Measurements from ENCODE around the gene CDHR2.
A peak's percentile ranks its signal among the peaks of the same experiment; 100 is the strongest.

The CDHR2 gene

GRCh38 chr5:176599749-176600430, 50.7 kb downstream of the CDHR2 start:
- peak; percentile 64 for DNase-seq

DNA sequence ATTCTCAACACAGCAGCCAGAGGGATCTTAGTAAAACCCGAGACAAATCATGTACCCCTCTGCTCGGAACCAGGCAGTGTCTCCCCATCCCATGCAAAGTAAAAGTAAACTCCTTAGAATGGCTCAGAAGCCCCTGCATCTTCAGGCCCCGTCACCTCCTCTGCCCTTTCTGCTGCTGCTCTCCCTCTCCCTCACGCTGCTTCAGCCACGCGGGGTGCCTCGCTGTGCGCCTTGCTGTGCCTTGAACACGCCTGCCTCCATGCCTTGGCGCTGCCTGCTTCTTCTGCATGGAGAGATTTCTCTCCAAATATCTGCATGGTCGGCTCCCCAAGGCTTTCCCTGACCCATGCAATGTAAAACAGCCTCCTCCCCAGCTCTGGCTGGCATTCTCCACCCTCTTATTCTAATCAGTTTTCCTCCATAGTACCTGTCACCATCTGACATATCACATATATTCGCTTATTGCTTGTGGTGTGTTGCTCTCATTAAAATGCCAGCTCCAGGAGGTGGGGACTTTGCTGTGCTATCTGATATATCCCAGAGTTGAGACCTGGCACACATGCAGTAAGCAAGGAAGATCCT, 52.9 kb downstream of the CDHR2 start:
- no peak for DNase-seq

DNA sequence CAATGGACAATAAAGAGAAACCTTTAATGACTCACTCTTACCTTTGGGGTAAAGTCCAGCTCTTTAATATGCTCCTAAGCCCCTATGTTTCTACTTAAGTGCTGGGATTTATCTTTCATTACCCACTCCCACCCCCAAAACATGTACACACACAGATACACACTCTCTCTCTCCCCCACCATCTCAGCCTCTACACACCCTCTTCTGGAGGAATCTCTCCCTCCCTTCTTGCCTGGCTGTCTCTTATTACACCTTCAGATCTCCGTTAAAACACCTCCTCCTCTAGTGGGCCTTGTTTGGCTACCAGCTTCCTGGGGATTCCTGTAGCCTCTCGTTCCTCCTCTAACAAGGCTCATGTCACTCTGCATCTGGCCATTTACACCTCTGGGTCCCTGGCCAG, 53.9 kb downstream of the CDHR2 start:
- DNase-seq, result no peak

GRCh38 chr5:176606032-176606431, 56.9 kb downstream of the CDHR2 start:
- DNase-seq, result no peak

GRCh38 chr5:176606875-176607274, 57.7 kb downstream of the CDHR2 start:
- DNase-seq, result no peak

DNA sequence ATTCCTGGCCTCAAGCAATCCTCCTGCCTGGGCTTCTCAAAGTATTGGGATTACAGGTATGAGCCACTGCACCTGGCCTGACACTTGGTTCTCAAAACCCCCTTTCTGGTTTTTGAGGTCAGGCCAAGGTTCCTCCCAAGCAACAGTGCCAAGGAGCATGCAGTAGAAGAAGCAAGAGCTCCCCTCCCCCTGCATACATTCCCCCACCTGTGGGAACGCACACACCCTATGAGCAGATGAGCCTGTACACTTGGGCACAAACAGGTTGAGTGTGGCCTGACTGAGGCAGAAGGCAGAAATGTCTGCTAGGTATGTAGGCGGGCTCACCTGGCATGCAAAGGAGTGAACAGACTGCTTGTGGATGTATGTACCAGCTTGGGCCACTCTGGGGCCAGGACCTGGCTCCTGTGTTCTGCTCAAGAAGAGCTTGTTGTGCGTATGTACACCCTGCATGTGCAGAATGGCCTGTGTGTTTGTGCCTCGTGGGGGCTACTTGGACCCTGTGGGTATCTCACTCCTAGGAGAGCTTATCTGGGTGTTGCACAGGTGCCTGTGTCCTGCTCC, 59.1 kb downstream of the CDHR2 start:
- no peak for DNase-seq

- DNase-seq, result no peak
These were observed 60.0 kb downstream of the CDHR2 start for GRCh38 chr5:176608937-176609723.

- no peak for DNase-seq
These were observed 60.7 kb downstream of the CDHR2 start, which contains the start of gene GPRIN1 for GRCh38 chr5:176609724-176610434. GPRIN1 (minus strand) TSS chr5:176610156; CDS start chr5:176599834, 10,322 bp downstream.

- no peak for DNase-seq
These were observed 61.3 kb downstream of the CDHR2 start for GRCh38 chr5:176610435-176610773.

DNA sequence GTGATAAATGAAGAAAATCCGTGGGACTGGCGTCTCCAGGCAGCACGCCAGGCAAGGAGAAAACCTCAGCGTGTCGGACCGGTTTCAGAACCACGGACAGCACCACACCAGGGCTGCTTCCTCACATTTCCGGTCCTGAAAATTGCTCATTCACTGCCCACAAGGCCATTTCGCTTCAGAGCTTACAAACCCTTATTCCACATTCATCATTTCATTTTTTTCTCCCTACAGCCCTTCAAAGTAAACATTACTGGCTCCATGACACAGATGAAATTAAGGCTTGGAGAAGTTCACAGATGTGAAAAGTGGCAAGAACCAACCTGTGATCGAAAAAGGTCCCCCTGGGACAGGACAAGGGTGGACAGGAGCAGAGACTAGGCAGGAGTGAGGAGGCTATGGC, 62.3 kb downstream of the CDHR2 start:
- DNase-seq, result no peak

DNA sequence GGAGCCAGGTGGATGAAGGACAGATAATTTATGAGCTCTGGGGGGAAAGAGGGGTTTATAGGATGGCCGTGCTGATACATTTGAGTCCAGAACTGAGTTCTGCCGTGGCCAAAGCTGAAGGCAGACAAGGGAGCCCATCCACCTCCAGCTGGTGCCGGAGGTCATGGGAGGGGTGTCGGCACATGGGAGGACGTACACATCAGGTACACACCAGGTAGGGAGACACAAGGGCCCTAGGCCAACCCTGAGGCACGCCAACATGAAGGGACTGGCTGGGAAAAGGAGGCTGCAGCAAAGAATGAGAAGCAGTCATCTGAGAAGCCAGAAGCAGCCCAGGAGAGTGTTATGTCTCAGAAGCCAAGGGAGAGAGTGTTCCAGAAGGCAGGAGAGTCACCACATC, 62.9 kb downstream of the CDHR2 start:
- DNase-seq, result no peak

- DNase-seq, result no peak
These were observed 63.7 kb downstream of the CDHR2 start for GRCh38 chr5:176612855-176613254.

GRCh38 chr5:176614805-176615478, 65.8 kb downstream of the CDHR2 start:
- DNase-seq, result no peak

- no peak for DNase-seq
These were observed 67.4 kb downstream of the CDHR2 start for GRCh38 chr5:176616511-176616910.

GRCh38 chr5:176618783-176619182, 69.6 kb downstream of the CDHR2 start:
- no peak for DNase-seq

DNA sequence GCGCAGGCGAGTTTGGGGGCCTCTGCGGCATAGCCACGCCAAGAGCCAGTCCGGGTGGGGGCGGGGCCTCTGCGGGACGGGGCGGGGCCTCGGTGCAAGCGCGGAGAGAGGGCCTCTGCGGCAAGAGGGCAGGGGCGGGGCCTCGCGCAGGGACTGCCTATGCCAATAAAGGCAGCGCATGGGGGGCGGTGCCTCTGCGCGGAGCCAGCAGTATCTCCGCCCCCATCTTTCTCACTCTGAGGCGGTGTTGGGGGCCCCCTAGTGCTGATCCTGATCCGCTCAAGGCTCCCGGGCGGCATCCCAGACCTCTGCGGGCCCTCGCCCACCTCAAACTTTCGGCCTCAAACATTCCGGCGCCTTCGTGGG, 70.0 kb downstream of the CDHR2 start:
- DNase-seq, result no peak

GRCh38 chr5:176619569-176620332, 70.6 kb downstream of the CDHR2 start:
- DNase-seq, result no peak

DNA sequence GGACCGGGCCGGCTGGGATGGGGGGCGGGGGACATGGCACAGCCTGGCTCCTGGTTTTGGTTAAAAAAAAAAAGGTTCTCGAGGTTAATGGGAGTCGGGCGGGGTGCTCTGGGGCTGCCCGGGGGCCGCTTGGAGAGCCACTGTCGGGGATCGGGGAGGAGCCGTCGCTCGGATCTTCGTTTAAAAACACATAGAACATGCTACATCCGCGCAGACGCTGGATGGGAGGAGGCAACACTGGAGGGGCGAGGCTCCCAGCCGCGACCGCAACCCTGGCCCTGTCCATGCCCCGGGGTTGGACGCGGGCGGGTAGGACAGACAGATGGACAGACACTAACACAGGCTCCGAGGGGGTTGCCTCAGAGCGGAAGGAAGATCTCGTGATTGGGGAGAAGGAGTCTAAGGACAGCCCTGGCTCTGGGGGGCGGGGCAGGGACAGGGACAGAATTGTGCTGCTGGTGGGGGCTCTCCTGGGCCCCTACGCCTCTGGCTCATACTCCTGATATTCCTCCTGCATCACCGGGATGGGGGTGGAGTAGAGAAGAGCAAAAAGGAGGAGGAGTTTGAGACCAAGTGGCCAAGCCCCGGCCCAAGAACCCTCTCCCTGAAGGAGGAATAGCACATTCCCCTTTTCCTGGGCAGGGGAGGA, 71.3 kb downstream of the CDHR2 start:
- DNase-seq, result no peak

- DNase-seq, result no peak
These were observed 72.5 kb downstream of the CDHR2 start for GRCh38 chr5:176621661-176622079.

GRCh38 chr5:176624142-176624541, 75.0 kb downstream of the CDHR2 start:
- DNase-seq, result no peak

DNA sequence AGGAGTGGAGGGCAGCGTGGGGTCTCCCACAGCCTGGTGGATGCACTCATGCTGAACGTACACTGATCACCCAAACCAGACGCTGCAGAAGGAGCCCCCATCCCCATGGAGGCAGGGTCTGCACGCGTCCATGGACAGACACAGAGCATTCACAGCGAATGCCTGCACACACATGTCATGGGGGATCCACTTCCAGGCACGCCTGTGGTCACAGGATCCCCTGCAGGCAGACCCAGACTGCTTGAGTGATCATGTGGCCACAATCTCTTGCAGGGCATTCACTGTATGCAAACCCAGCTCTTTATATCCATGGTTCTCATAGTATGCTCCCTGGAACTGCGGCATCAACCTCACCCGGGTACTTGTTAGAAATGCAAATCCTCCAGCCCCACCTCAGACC, 75.8 kb downstream of the CDHR2 start:
- no peak for DNase-seq
